Left forelimb (tissue), 1 donor: Measurements from ENCODE around the gene MEF2A.

Source experiments
- DNase-seq: peaks from one replicate; pipeline ENCODE4 v3.0.0-alpha.2; 2018; ENCODE audit warnings: low spot score

Gene MEF2A

GRCh38 chr15:99564221-99565048 lies 1.3 kb upstream of the MEF2A start:
- DNase-seq: no peak

- no peak for DNase-seq
Observed at GRCh38 chr15:99565049-99565298, 810 bp upstream of the MEF2A start.

- peak; percentile 75 for DNase-seq
Observed at GRCh38 chr15:99566157-99566897, 543 bp downstream of the MEF2A start.

- DNase-seq: no peak
Observed at GRCh38 chr15:99568625-99569352, 3.0 kb downstream of the MEF2A start.

GRCh38 chr15:99571299-99571698 lies 5.5 kb downstream of the MEF2A start:
- no peak for DNase-seq

- DNase-seq: no peak
Observed at GRCh38 chr15:99574048-99574447, 8.3 kb downstream of the MEF2A start.

- DNase-seq: no peak
Observed at GRCh38 chr15:99574502-99574901, 8.7 kb downstream of the MEF2A start.

GRCh38 chr15:99578809-99579208 lies 13.0 kb downstream of the MEF2A start:
- DNase-seq: no peak

- DNase-seq: no peak
Observed at GRCh38 chr15:99580076-99580475, 14.3 kb downstream of the MEF2A start.

- no peak for DNase-seq
Observed at GRCh38 chr15:99582508-99582960, 16.8 kb downstream of the MEF2A start.

GRCh38 chr15:99584081-99584600 lies 18.4 kb downstream of the MEF2A start:
- no peak for DNase-seq

GRCh38 chr15:99586121-99586520 lies 20.3 kb downstream of the MEF2A start:
- DNase-seq: no peak

GRCh38 chr15:99589801-99590200 lies 24.0 kb downstream of the MEF2A start:
- no peak for DNase-seq

- no peak for DNase-seq
Observed at GRCh38 chr15:99590913-99591646, 25.3 kb downstream of the MEF2A start.

- DNase-seq: no peak
Observed at GRCh38 chr15:99592145-99592791, 26.5 kb downstream of the MEF2A start.

GRCh38 chr15:99593070-99593469 lies 27.3 kb downstream of the MEF2A start:
- DNase-seq: no peak

GRCh38 chr15:99594916-99595315 lies 29.1 kb downstream of the MEF2A start:
- DNase-seq: no peak

- no peak for DNase-seq
Observed at GRCh38 chr15:99598296-99598695, 32.5 kb downstream of the MEF2A start.

- DNase-seq: no peak
Observed at GRCh38 chr15:99603828-99604227, 38.0 kb downstream of the MEF2A start.

GRCh38 chr15:99604865-99605264 lies 39.1 kb downstream of the MEF2A start:
- DNase-seq: no peak

- no peak for DNase-seq
Observed at GRCh38 chr15:99605490-99605931, 39.7 kb downstream of the MEF2A start.
